Ureter (tissue), 1 donor: ENCODE results near the gene VSIG10L2. TPM values are rescaled to one million over a fixed set of nuclear protein-coding genes. Genes with fewer than 3 reads are reported as not detected.

ENCODE experiments used
- total RNA-seq: library from RNA; stranded (reverse); gene quantifications from one replicate; pipeline ENCODE4 v1.2.4, GENCODE V29; 2023
- donor health status: DM: yes; HTN: yes; CAD: no.

VSIG10L2 gene
- total RNA-seq, 1 donor from 2014 or later = 0.75 TPM

Other genes with a start within 250 kb of the VSIG10L2 start
- gene PATE1, start 199.8 kb upstream of the VSIG10L2 start, total RNA-seq = not detected
- gene PATE2, start 167.2 kb upstream of the VSIG10L2 start, total RNA-seq = 0.23 TPM
- gene PATE3, start 157.9 kb upstream of the VSIG10L2 start, total RNA-seq = not detected
- gene PATE4, start 112.7 kb upstream of the VSIG10L2 start, total RNA-seq = not detected
- gene HYLS1, start 58.4 kb upstream of the VSIG10L2 start, total RNA-seq = 2.7 TPM
- 14.8 TPM for gene PUS3, start 42.8 kb upstream of the VSIG10L2 start, total RNA-seq
- gene DDX25, start 41.5 kb upstream of the VSIG10L2 start, total RNA-seq = not detected
- gene CDON, start 116.8 kb downstream of the VSIG10L2 start, total RNA-seq = 7.4 TPM